KMS-11 (cell line): ENCODE results near the gene CYBRD1.

Experiments used
- H2AFZ ChIP-seq: fragments of 200-600 bp; sonication (generic); 2 replicates; pipeline ENCODE4 v1.6.1; 2016; ENCODE audit warnings: antibody characterized with exemption, mixed run types, low read depth
- H3K27ac ChIP-seq: fragments of 200-600 bp; sonication (generic); 2 replicates; pipeline ENCODE4 v1.6.1; 2016; ENCODE audit warnings: mild to moderate bottlenecking, mixed run types
- H3K27me3 ChIP-seq: fragments of 200-600 bp; sonication (generic); 2 replicates; pipeline ENCODE4 v1.6.1; 2017; ENCODE audit warnings: mild to moderate bottlenecking, low read depth, mixed run types, moderate library complexity; ENCODE audit not compliant: insufficient read depth
- H3K36me3 ChIP-seq: fragments of 200-600 bp; sonication (generic); 2 replicates; pipeline ENCODE4 v1.6.1; 2017; ENCODE audit warnings: mild to moderate bottlenecking, mixed run types; ENCODE audit not compliant: insufficient read depth
- H3K4me1 ChIP-seq: fragments of 200-600 bp; sonication (generic); 2 replicates; pipeline ENCODE4 v1.6.1; 2016; ENCODE audit warnings: mild to moderate bottlenecking, low read depth, mixed run types; ENCODE audit not compliant: poor library complexity, severe bottlenecking
- H3K4me2 ChIP-seq: fragments of 200-600 bp; sonication (generic); 2 replicates; pipeline ENCODE4 v1.7.0; 2016; ENCODE audit warnings: mild to moderate bottlenecking, mixed run types
- H3K4me3 ChIP-seq: fragments of 200-600 bp; sonication (generic); IDR thresholded peaks from 2 replicates; pipeline ENCODE4 v1.6.1; 2017; ENCODE audit warnings: low read depth, low read length, mixed read lengths; ENCODE audit not compliant: insufficient read depth
- H3K79me2 ChIP-seq: fragments of 200-600 bp; sonication (generic); 2 replicates; pipeline ENCODE4 v1.6.1; 2016; ENCODE audit warnings: low read depth, mixed run types; ENCODE audit not compliant: insufficient read depth
- H3K9ac ChIP-seq: fragments of 200-600 bp; sonication (generic); 2 replicates; pipeline ENCODE4 v1.6.1; 2016; ENCODE audit warnings: mild to moderate bottlenecking, mixed run types
- H4K20me1 ChIP-seq: fragments of 200-600 bp; sonication (generic); 2 replicates; pipeline ENCODE4 v1.6.1; 2016; ENCODE audit warnings: mild to moderate bottlenecking, mixed run types; ENCODE audit not compliant: insufficient read depth
- CTCF ChIP-seq: fragments of 200-600 bp; sonication (generic); conservative IDR thresholded peaks from 2 replicates; pipeline ENCODE4 v1.6.1; 2017; ENCODE audit warnings: low read depth, mild to moderate bottlenecking, antibody characterized with exemption, low read length, moderate library complexity, mixed read lengths

The CYBRD1 gene

GRCh38 chr2:171574149-171574795, 52.0 kb downstream of the CYBRD1 start:
- TF ChIP-seq CTCF: peak; percentile 97
- H3K27ac ChIP-seq: no peak overlapping the region

GRCh38 chr2:171575606-171576005, 53.3 kb downstream of the CYBRD1 start:
- H3K36me3 ChIP-seq: no peaks in the 10 kb centered on the region
- no peaks in the 10 kb centered on the region for H4K20me1 ChIP-seq
- no peak for TF ChIP-seq CTCF
- H2AFZ ChIP-seq: no peak overlapping the region
- H3K4me3 ChIP-seq: no peak overlapping the region
- no peak overlapping the region for H3K4me2 ChIP-seq
- H3K79me2 ChIP-seq: no peaks in the 10 kb centered on the region
- H3K27ac ChIP-seq: no peak overlapping the region
- no peak overlapping the region for H3K9ac ChIP-seq
- peaks cover 5% of the 10 kb centered on the region for H3K4me1 ChIP-seq
- no peaks in the 10 kb centered on the region for H3K27me3 ChIP-seq

More at GRCh38 chr2:171574149-171574795, 52.0 kb downstream of the CYBRD1 start:
- H3K9ac ChIP-seq: no peak overlapping the region
- H3K36me3 ChIP-seq: no peaks in the 10 kb centered on the region
- no peaks in the 10 kb centered on the region for H3K27me3 ChIP-seq
- H3K4me3 ChIP-seq: no peak overlapping the region
- H3K4me1 ChIP-seq: peaks cover 5% of the 10 kb centered on the region
- H2AFZ ChIP-seq: peak overlapping the region; percentile 81
- no peaks in the 10 kb centered on the region for H3K79me2 ChIP-seq
- H3K4me2 ChIP-seq: peak overlapping the region; percentile 30
- no peaks in the 10 kb centered on the region for H4K20me1 ChIP-seq

DNA sequence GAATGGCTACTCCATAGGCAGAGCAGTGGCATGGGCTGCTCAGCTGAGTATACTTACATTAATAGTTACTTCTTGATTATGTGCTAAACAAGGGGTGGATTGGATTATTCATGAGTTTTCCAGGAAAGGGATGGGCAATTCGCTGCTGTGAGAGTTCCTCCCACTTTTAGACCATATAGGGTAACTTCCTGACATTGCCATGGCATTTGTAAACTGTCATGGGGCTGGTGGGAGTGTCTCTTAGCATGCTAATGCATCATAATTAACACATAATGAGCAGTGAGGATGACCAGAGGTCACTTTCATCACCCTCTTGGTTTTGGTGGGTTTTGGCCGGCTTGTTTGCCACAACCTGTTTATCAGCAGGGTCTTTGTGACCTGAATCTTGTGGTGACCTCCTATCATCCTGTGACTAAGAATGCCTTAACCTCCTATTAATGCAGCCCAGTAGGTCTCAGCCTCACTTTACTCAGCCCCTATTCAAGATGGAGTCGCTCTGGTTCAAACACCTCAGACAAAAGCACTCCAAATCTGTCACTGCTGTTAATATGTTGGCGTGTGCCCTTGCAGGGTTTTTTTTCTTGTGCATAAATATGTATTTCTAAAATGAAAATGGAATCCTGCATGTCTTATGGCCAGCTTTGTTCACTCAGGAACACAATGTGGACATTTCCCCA, 56.0 kb downstream of the CYBRD1 start:
- no peak for TF ChIP-seq CTCF
- H3K27me3 ChIP-seq: no peaks in the 10 kb centered on the region
- H3K9ac ChIP-seq: no peak overlapping the region
- peaks cover 5% of the 10 kb centered on the region for H3K4me1 ChIP-seq
- H3K4me2 ChIP-seq: no peak overlapping the region
- H2AFZ ChIP-seq: no peak overlapping the region
- H3K27ac ChIP-seq: no peak overlapping the region
- H3K4me3 ChIP-seq: no peak overlapping the region
- no peaks in the 10 kb centered on the region for H4K20me1 ChIP-seq
- no peaks in the 10 kb centered on the region for H3K36me3 ChIP-seq
- H3K79me2 ChIP-seq: no peaks in the 10 kb centered on the region

- Histone ChIP-seq H4K20me1 (no peaks in the 10 kb centered on the region), H3K27me3 (no peaks in the 10 kb centered on the region), H3K4me1 (peaks cover 2% of the 10 kb centered on the region), H3K79me2 (no peaks in the 10 kb centered on the region), H3K4me3 (no peak overlapping the region), H3K9ac (no peak overlapping the region), H3K4me2 (no peak overlapping the region), H2AFZ (no peak overlapping the region), H3K36me3 (no peaks in the 10 kb centered on the region), H3K27ac (no peak overlapping the region)
- TF ChIP-seq CTCF: no peak
These were observed 57.2 kb downstream of the CYBRD1 start for GRCh38 chr2:171579481-171579880.
